Measurements from ENCODE around the gene CSF3R. TPM values are rescaled to one million over a fixed set of nuclear protein-coding genes. Genes with fewer than 3 reads are reported as not detected.

Gene CSF3R
- total and polyA plus RNA-seq, 2 of the 4 experiments (the other 2 are of a cell fraction) = not detected

- dilution Hi-C loops (cut with HindIII; ENCODE audit: low sequenced_read_pairs, unreplicated experiment) (no loop called here), in situ Hi-C loops (cut with MboI; ENCODE audit: low sequenced_read_pairs) (no loop called here), intact Hi-C loops (cut with micrococcal nuclease) (no loop called here)
- H2AK5ac ChIP-seq (ENCODE audit: low read depth, low read length) = no peak overlapping the region
- POLR2A ChIA-PET (ENCODE audit: unreplicated experiment) = no interaction called here
- H3K79me1 ChIP-seq (ENCODE audit: low read depth in 1 of 2, low read length in 2 of 2) = peaks cover 0 to 11% of the 10 kb centered on the region in 2 experiments; a peak in 2 of 4 replicates
- CTCF ChIA-PET = no interaction called here
- no peaks in the 10 kb centered on the region for H3K9me1 ChIP-seq (ENCODE audit: insufficient read depth, low read length)
- no peak overlapping the region for H2BK20ac ChIP-seq (ENCODE audit: low read depth, low read length)
- no peak overlapping the region for H2AK9ac ChIP-seq (replicated peaks; ENCODE audit: low read depth, low read length, poor library complexity)
- no peak overlapping the region for H3K9ac ChIP-seq (ENCODE audit: low read depth, low read length)
- H3K18ac ChIP-seq (ENCODE audit: low read depth, low read length) = no peak overlapping the region
- no peak overlapping the region for H3K4me2 ChIP-seq (ENCODE audit: low read depth, low read length)
- no peak overlapping the region for H3K4ac ChIP-seq (ENCODE audit: low read depth, low read length)
- H3K4me3 ChIP-seq (ENCODE audit: insufficient read depth, low read depth, low read length) = no peak overlapping the region
- ATAC-seq (ENCODE audit: low read depth) (no peak), DNase-seq (no peak)
- peaks cover 2% of the 10 kb centered on the region; the same call in 1 of the 2 replicates for H3K4me1 ChIP-seq (ENCODE audit: control insufficient read depth, insufficient read depth, low read length)
- H3K36me3 ChIP-seq (ENCODE audit: control insufficient read depth, insufficient read depth, low read length) = no peaks in the 10 kb centered on the region
- WGBS, 2 experiments (ENCODE audit: extremely low coverage in 2 of 2, insufficient read length in 1 of 2) = 43% methylated on average over 1 of the region's 5 CpGs; no CpG with 5 or more reads in 1 of the 2 experiments
- H3K14ac ChIP-seq (replicated peaks; ENCODE audit: low read depth, low read length) = no peak overlapping the region
- H2BK120ac ChIP-seq (ENCODE audit: low read depth, low read length) = no peak overlapping the region; the same call in 1 of the 2 replicates
- no peak overlapping the region for H2AFZ ChIP-seq (replicated peaks; ENCODE audit: low read length, poor library complexity)
- TF ChIP-seq CTCF (conservative IDR thresholded peaks at IDR 0.05; ENCODE audit: low read depth, low read length) = no peak
- TF ChIP-seq MXI1 (IDR thresholded peaks at IDR 0.05; ENCODE audit: borderline replicate concordance, low read depth, low read length) = no peak
- TF ChIP-seq CEBPB (IDR thresholded peaks at IDR 0.05; ENCODE audit: low read depth, low read length) = no peak
- no peak for TF ChIP-seq RCOR1 (IDR thresholded peaks at IDR 0.05; ENCODE audit: insufficient replicate concordance, low read length)
- TF ChIP-seq FOS (IDR thresholded peaks at IDR 0.05; ENCODE audit: low read depth, low read length) = no peak
- no peak for TF ChIP-seq CHD1 (IDR thresholded peaks at IDR 0.05; ENCODE audit: low read depth, low read length)
- TF ChIP-seq NFE2L2 (IDR thresholded peaks at IDR 0.05; ENCODE audit: low read depth, low read length) = no peak
- TF ChIP-seq SMC3 (IDR thresholded peaks at IDR 0.05; ENCODE audit: low read depth, low read length) = no peak
- TF ChIP-seq BHLHE40 (IDR thresholded peaks at IDR 0.05; ENCODE audit: low read depth, low read length) = no peak
- TF ChIP-seq ELK1 (IDR thresholded peaks at IDR 0.05; ENCODE audit: borderline replicate concordance, low read depth, low read length) = no peak
- TF ChIP-seq MAFK (IDR thresholded peaks at IDR 0.05; ENCODE audit: low read depth, low read length) = no peak
- no peak for TF ChIP-seq USF2 (IDR thresholded peaks at IDR 0.05; ENCODE audit: low read depth, low read length)
- TF ChIP-seq MAZ (IDR thresholded peaks at IDR 0.05; ENCODE audit: borderline replicate concordance, low read depth, low read length) = no peak
- no peak for TF ChIP-seq RAD21 (IDR thresholded peaks at IDR 0.05; ENCODE audit: low read length)
- no peak for TF ChIP-seq RFX5 (IDR thresholded peaks at IDR 0.05; ENCODE audit: low read depth, low read length)
- no peak for TF ChIP-seq POLR2A (IDR thresholded peaks at IDR 0.05; ENCODE audit: low read depth, low read length)
- no peak overlapping the region for H4K8ac ChIP-seq (ENCODE audit: low read depth in 2 of 2, low read length in 2 of 2)
- no peak overlapping the region for H4K5ac ChIP-seq (ENCODE audit: low read depth, low read length)
- H3K27me3 ChIP-seq (ENCODE audit: control insufficient read depth, insufficient read depth, low read length) = no peaks in the 10 kb centered on the region
- H4K91ac ChIP-seq (ENCODE audit: insufficient read depth, low read depth, low read length) = no peak overlapping the region
- no peak overlapping the region for H2BK15ac ChIP-seq (ENCODE audit: low read depth, low read length)
- BruUV-seq (replicated peaks) = no TSS peak
- H2BK5ac ChIP-seq (ENCODE audit: low read depth, low read length, poor library complexity, severe bottlenecking) = no peak overlapping the region
- H3K56ac ChIP-seq (ENCODE audit: extremely low read depth, insufficient read depth, low read length) = no peak overlapping the region
- no peaks in the 10 kb centered on the region for H3K9me3 ChIP-seq (ENCODE audit: control insufficient read depth, insufficient read depth, low read length)
- H3K23ac ChIP-seq (ENCODE audit: low read depth, low read length) = no peak overlapping the region
- no peak overlapping the region for H3K27ac ChIP-seq (ENCODE audit: insufficient read depth, low read length)
- H4K20me1 ChIP-seq (ENCODE audit: insufficient read depth, low read length) = no peaks in the 10 kb centered on the region
Observed at GRCh38 chr1:36446746-36447145, 36.0 kb downstream of the CSF3R start.

Data from IMR-90 (cell line).